HG02973 (cell line): ENCODE results near the gene IL20RA.
A peak's percentile ranks its signal among the peaks of the same experiment; 100 is the strongest.
"Not testable (repeated sequence)": the region's sequence is repeated elsewhere in the genome, so short reads cannot be mapped to it uniquely, and the experiment has no call there.

ENCODE experiments used
- ATAC-seq: cut with Tn5 transposase; IDR thresholded peaks from one replicate; pipeline ENCODE4 v1.9.1; 2021; ENCODE audit warnings: moderate library complexity; ENCODE audit not compliant: unreplicated experiment

Gene IL20RA, protein sequence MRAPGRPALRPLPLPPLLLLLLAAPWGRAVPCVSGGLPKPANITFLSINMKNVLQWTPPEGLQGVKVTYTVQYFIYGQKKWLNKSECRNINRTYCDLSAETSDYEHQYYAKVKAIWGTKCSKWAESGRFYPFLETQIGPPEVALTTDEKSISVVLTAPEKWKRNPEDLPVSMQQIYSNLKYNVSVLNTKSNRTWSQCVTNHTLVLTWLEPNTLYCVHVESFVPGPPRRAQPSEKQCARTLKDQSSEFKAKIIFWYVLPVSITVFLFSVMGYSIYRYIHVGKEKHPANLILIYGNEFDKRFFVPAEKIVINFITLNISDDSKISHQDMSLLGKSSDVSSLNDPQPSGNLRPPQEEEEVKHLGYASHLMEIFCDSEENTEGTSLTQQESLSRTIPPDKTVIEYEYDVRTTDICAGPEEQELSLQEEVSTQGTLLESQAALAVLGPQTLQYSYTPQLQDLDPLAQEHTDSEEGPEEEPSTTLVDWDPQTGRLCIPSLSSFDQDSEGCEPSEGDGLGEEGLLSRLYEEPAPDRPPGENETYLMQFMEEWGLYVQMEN

DNA sequence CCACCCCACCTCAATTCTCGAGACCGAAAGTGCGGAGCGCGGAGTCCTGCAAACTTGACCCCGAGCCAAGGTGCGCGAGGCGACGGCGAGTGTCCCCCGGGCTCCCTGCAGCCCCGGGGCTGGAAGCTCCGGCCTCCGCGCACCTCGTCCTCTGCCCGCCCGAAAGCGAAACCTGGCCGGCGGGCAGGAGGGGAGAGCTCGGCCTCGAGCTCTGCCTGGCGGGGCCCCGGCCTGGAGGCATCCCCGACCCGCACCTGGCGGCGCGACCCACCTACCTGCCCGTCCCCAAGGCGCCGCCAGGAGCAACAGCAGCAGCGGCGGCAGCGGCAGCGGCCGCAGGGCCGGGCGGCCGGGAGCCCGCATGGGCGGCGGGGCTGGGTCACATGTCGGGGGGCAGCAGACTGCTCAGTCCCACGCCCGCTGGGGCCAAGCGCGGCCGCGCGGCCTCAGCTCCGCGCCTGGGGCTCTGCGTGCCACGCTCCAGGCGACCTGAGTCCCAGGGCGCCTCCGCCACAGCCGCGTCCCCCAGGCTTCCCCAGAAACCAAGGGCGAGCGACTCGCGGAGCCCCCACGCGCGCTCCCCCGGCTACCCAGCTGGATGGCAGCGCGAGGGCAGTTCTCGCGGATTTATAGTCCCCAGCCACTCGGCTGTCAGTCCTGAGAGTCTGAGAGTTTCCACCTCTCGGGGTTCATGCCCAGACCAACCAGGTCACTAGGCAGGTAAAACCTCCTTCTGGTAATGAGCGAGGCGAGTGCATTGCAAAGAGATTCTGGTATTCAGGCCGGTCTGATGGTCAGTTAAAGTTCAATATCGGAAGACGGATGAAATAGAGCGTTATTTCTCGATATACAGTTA lies at the start of gene IL20RA:
IL20RA (minus strand) TSS at position 600 of the 856 bp plus-strand sequence; CDS start at position 363, 237 bp downstream.
- no peak for ATAC-seq

DNA sequence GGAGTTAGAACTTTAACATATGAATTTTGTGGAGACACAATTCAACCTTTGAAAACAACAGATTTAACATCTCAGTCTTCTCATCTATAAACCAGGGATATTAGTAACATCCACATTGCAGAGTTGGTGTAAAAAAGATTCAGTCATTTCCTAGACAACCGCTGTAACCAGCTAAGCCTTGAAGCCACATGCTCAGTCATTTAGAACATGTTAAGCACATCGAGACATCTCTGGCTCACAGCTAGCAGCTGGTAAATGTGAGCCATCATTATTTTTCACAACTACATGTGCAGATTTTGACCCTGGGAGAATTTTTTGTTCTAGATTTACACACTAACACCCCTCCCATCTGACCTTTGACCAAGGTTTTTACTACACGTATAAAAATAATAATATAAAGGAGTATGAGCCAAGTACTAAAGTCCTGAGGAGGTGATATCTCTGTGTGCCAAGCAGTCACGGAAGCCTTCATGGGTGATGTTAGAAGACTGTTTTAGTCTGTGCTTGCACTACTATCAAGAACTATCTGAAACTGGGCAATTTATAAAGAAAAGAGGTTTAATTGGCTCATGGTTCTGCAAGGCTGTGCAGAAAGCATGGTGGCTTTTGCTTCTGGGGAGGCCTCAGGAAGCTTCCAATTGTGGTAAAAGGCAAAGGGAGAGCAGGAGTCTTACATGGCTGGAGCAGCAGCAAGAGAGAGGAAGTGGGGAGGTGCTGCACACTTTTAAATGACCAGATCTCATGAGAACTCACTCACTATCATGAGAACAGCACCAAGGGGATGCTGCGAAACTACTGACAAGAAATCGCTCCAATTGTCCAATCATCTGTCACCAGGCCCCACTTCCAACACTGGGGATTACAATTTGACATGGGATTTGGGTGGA lies 48.7 kb upstream of the IL20RA start:
- no peak for ATAC-seq

DNA sequence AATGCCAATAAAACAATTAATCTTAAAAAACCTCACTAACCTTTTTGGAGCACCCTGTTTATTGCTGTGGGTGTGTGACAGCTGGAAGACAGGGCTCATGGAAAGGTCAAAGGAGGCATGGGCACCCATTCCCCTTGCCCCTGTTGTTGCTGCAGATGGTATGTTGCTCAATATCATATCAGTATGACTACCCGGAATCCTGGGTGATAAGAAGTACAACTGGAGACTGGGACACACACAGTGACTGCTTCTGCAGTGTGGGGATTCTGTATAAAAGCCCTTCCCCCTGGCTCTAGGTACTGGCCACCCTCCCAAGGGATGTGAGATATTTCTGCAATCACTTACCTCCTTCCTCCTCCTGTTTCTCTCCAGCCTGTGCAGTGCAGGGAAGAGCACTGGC lies 47.3 kb upstream of the IL20RA start:
- ATAC-seq, result no peak

DNA sequence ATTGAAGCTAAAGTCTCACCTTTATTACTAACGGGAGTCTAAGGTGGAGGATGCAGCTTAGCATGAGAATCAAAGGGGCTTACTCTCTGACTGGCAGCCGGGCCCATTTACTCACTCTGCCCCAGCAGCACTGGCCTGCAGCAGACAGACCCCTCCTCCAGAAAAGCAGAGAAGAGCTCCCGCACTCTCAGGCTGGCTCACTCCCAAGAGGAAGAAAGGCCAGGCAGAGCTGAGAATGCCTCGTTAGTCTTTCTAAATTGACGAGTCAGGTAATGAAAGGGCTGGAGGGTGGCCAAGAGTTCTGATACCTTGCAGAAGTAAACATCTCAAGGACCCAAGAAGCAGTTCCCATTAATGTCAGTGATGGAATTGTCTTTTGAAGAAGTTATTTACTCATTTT lies 44.5 kb upstream of the IL20RA start:
- ATAC-seq, result no peak

DNA sequence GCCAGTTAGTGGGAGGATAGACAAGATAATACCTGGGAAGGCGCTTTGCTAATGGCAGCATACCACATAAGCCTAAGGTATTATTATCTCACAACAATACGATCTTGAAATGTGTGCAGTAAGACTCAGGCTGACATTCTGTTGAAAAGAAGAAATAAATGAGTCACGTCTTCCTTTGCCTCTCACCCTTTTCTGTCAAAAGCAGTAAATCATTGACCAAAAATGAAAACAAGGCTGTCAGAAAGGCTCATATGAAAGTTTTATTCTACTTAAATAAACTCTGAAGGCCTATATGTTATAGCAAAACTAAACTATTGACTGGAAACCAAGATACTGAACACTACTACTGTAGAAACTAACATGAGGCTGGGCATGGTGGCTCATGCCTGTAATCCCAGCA lies 43.1 kb upstream of the IL20RA start:
- ATAC-seq, result no peak

DNA sequence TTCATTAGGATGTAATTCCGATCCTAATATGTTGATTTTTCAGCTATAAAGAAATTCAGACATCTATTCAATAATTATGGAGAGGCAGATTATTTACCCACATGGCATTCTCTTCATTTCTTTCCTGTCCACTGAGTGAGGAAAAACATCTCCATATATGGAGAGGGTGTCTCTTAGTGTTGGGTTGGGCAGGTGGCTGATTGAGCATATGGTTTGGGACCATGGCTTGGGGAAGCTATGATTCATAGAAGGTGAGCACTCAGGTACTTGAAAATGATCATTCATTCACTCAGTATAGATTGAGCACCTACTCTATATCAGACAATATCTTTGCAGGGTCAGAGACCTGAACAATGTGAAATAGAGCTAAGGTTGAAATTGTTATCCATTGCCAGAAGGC lies 41.3 kb upstream of the IL20RA start:
- ATAC-seq, result no peak

- ATAC-seq, result no peak
Measured at GRCh38 chr6:137084865-137085617, 40.3 kb upstream of the IL20RA start.

GRCh38 chr6:137084090-137084489 lies 39.3 kb upstream of the IL20RA start:
- no peak for ATAC-seq

DNA sequence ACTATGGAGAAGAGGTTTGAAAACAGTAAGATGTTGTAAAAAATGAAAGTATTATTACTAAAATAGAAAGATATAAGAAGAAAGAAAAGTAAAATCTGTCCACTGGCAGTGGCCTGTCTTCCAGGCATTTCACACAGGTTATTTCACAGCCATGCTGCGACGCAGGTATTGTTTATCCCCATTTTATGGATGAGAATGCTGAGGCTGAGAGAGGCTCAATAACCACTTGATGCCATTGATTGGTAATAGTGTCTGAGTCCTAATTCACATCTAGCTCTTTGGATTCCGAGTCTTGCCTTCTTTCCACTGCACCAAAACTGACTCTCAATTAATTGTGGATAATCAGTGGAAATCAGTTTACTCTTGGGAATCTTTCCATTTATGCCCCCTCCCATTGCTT lies 37.2 kb upstream of the IL20RA start:
- no peak for ATAC-seq

DNA sequence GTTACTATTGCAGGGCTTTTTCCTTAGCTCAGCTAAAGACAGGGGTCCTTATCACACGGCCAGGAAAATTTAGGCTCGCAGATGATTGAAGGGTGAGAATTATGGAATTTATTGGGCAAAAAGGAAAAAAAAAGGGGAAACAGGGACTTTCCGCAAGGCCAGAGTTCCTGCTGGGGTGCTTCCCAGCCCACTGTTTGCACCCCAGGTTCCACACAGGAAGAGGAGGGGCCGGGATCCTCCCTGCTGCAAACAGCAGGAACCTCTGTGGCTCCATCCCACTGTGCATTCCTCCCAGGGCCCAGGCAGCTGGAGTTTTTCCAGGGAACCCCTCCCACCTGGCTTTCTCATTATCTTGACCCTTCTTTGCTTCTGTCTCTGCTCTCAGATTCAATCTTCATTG lies 35.9 kb upstream of the IL20RA start:
- no peak for ATAC-seq

DNA sequence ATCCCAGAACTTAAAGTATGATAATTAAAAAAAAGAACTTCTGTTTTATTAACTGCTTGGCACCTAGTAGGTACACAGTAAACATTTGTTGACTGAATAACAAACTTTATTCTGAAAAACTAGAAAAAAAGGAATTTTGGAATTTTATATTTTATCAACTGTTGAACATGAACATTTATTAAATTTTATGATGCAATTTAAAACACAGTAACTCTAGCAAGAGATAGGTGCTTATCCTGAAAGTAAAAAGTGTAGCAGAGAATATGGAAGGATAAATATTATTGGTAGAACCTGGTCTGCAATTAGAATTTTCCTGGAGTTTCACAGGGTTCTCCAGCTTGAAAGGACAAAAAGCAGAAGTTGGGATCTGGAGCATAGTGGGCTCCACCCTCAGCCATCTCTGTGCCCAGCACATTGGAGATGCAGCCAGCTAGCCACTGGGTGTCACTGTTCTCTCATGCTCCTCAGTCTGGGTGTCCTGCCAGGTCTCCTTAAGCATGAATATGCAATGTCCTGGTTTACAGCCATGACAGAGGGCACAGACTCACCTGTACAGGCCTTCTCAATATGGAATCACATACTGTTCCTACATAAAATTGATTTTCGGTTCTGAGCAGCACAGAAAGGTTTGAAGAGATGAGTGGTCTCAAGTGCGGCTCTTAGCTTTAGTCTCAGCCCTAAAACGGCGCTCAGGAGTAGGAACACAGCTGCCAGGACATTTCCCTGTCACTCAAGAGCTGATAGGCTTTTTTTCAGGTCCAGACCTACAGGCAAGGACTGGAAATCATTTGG lies 31.7 kb upstream of the IL20RA start:
- ATAC-seq, result peak; percentile 99

- ATAC-seq, result not testable (repeated sequence)
Measured at GRCh38 chr6:137075790-137076189, 31.0 kb upstream of the IL20RA start.

- no peak for ATAC-seq
Measured at GRCh38 chr6:137070303-137070702, 25.5 kb upstream of the IL20RA start.

DNA sequence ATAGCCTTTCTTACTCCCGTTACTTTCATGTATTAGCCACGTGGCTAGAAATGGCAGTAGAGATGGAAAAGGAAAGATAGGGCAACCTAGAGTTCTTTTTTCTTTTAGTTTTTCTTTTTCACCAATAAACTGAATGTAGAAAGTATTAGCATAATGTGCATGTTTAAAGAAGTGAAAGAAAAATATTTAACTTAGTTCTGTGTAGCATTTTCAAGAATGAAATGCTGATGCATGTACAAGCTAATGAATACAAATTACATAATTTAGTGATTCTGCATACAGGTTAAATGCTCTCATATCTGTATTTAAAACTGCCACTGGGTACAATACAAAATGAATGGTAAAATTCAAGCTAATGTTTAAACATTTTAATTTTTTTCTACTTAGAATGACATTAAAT lies 22.6 kb upstream of the IL20RA start:
- ATAC-seq, result no peak

DNA sequence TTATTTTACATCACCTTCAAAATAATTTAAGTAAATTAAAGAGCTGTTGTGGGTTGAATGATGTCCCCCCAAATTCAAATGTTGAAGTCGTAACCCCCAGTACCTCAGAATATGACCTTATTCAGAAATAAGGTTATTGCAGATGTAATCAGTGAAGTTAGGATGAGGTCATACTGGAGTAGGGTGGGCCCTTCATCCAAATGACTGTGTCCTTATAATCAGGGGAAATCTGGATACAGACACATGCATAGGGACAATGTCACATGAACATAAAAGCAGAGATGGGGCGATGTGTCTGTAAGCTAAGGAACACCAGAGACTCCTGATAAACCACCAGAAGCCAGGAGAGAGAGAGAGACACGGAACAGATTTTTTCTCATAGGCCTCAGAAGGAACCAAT lies 13.3 kb upstream of the IL20RA start:
- ATAC-seq, result no peak

DNA sequence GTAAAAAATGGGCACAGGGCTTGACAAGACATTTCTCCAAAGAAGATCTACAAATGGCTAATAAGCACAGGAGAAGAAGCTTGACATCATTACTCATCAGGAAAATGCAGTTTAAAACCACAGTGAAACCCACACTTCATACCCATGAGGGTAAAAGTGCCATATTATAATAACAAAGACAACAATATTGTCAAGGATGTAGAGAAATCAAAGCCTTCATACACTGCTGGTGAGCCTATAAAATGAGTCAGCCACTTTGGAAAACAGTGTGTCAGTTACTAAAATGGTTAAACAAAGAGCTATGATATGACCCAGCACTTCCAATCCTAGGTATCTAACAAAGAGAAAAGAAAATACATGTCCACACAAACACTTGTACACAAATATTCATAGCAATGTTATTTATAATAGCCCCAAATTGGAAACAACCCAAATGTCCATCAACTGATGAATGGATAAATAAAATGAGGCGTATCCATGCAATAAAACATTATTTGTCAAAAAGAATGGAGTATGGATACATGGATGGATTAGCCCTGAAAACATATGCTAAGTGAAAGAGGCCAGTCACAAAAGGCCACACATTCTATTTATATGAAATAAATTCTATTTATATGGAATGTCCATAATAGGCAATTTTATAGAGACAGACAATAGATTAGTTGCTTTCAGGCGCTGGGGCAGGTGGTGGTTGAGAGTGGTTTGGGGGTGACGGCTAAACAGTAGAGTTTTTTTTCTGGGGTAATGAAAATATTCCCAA lies 11.5 kb upstream of the IL20RA start:
- ATAC-seq, result no peak

DNA sequence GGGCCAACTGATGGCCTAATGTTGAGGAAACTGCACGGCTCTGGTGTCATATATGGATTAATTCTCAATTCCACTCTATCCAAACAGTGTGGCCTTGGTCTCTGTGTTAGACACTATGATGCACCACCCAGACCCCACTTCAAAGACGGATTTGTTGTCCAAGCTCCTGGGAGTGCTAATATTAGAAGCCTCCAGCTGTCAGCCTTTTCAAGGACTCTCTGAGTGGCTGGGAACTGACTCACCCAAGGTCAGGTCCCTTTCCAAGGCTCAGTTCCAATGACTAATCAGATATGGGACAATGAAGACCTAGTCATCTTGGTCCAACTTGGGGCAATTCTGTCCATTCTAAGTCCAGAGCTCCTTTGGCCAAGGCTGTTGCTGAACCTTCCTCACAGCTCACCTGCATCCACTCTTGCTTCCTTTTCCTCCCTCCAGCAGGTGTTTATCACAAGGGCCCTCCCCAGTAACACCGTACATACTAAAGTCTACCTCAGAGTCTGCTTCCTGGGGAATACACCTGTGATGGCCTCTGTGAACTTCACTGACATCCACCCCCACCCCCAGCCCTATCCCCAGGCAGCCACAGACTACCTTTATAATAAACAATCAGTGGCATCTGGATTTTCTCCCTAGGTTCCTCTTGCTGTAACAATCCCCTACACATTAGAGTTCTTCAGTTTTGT lies 7.2 kb upstream of the IL20RA start:
- no peak for ATAC-seq

DNA sequence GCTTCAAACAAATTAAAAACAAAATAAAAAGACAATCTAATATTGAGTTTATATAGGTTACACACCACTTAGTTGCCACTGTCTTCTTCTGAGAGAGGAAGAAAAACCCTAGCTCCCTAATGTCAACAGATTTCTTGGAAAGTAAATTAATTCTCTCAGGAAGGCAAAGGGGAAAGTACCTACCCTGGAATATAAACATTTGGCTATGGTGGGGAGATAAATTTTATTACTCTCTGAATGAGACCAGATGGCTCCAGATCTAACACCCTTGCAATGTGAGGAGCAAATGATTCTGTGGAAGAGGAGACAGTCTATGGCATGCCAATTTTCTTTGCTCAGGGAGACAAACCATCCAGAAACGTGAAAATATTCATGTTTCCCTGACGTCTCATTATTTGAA lies 4.3 kb upstream of the IL20RA start:
- ATAC-seq, result no peak
